Measurements from ENCODE around the gene RAB3B. TPM values are rescaled to one million over a fixed set of nuclear protein-coding genes. Genes with fewer than 3 reads are reported as not detected.

RAB3B gene
- total and polyA plus RNA-seq, 9 of the 15 experiments (the other 6 are each of a cell fraction or from before 2014, with no cell fraction given): 0.07 to 0.47 (median 0.27) TPM

DNA sequence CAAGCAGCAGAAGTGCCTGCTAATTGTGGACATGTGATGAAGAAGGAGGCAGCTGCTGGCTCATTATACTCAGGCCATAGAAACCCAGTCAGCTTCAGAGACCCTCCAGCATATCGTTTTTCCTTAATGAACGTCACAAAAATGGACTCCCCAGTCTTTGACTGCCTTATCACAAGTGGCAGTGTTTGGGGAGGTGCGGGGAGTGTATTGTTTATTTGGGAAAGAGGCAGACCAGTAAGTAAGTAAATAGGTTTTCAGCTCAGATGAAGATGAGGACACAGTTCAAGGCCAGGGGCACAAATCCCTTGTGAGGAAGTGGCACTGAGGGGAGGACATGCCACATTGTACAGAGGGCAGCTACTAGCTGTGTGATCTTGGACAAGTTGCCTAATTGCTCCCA is 68.5 kb downstream of the RAB3B start:
- no peaks in the 10 kb centered on the region for H3K79me2 ChIP-seq (ENCODE audit: control insufficient read depth, insufficient read depth, low read length)
- POLR2A ChIA-PET: interaction anchor here (0.6 to 1.5 kb wide), 2 partner anchors 20 to 291 kb away, joined by 3 to 4 read pairs; no protein-coding TSS in a partner anchor
- intact Hi-C loops (cut with micrococcal nuclease) (no loop called here), in situ Hi-C loops (cut with MboI) (no loop called here)
- peaks cover 46 to 57% of the 10 kb centered on the region in 2 experiments for H3K27me3 ChIP-seq (ENCODE audit: control insufficient read depth in 2 of 2, insufficient read depth in 2 of 2, low read length in 2 of 2)
- H3K4me1 ChIP-seq (replicated peaks in 1 of 2; ENCODE audit: control insufficient read depth in 2 of 2, insufficient read depth in 2 of 2, low read length in 2 of 2): no peaks in the 10 kb centered on the region
- DNase-seq (ENCODE audit: extremely low read depth in 1 of 4, low spot score in 3 of 4): no peak
- H3K9ac ChIP-seq (ENCODE audit: insufficient read depth in 1 of 2, low read depth in 2 of 2, low read length in 2 of 2): no peak overlapping the region
- FAIRE-seq: no peak
- no peak overlapping the region for H3K4me3 ChIP-seq
- no peak for ATAC-seq
- no peak overlapping the region for H2AFZ ChIP-seq (ENCODE audit: low read depth, low read length)
- H4K20me1 ChIP-seq (replicated peaks; ENCODE audit: control insufficient read depth, insufficient read depth, low read length): peaks cover 5% of the 10 kb centered on the region; the same call in 1 of the 2 replicates
- 2% methylated on average over 3 of the region's 3 CpGs for WGBS (ENCODE audit: insufficient coverage, low coverage, missing lambda C conversion rate)
- no peaks in the 10 kb centered on the region for H3K9me3 ChIP-seq (replicated peaks; ENCODE audit: control insufficient read depth, insufficient read depth, low read depth, low read length)
- H3K9me1 ChIP-seq (ENCODE audit: control insufficient read depth, insufficient read depth, low read length): no peaks in the 10 kb centered on the region
- no peaks in the 10 kb centered on the region for H3K36me3 ChIP-seq (ENCODE audit: control insufficient read depth, insufficient read depth, low read length)
- CTCF ChIA-PET (ENCODE audit: low intra/inter-chr PET ratio): interaction anchor here (0.6 kb wide), 1 partner anchor 151 kb away, joined by 3 read pairs; no protein-coding TSS in a partner anchor
- H3K27ac ChIP-seq (ENCODE audit: extremely low read depth, low read depth, low read length): no peak overlapping the region
- TF ChIP-seq ZNF197 (CRISPR knock-in tag; IDR thresholded peaks at IDR 0.05; ENCODE audit: low read depth): no peak
- no peak for TF ChIP-seq MEF2D (tag; conservative IDR thresholded peaks at IDR 0.05; ENCODE audit: low read depth)
- no peak for TF ChIP-seq ZFX (CRISPR knock-in tag; IDR thresholded peaks at IDR 0.05)
- TF ChIP-seq POLR2A (conservative IDR thresholded peaks at IDR 0.05): no peak
- no peak for TF ChIP-seq PTRF (tag; IDR thresholded peaks at IDR 0.05)
- TF ChIP-seq, protein P1, sequence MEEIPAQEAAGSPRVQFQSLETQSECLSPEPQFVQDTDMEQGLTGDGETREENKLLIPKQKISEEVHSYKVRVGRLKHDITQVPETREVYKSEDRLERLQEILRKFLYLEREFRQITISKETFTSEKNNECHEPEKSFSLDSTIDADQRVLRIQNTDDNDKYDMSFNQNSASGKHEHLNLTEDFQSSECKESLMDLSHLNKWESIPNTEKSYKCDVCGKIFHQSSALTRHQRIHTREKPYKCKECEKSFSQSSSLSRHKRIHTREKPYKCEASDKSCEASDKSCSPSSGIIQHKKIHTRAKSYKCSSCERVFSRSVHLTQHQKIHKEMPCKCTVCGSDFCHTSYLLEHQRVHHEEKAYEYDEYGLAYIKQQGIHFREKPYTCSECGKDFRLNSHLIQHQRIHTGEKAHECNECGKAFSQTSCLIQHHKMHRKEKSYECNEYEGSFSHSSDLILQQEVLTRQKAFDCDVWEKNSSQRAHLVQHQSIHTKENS (CRISPR knock-in tag; IDR thresholded peaks at IDR 0.05): no peak
- TF ChIP-seq FOSL1 (tag; conservative IDR thresholded peaks at IDR 0.05): no peak
- no peak for TF ChIP-seq RBBP5 (IDR thresholded peaks at IDR 0.05; ENCODE audit: borderline replicate concordance, insufficient read depth, low read length, poor library complexity, severe bottlenecking)
- TF ChIP-seq ZC3H8 (IDR thresholded peaks at IDR 0.05): no peak
- TF ChIP-seq ZNF253 (CRISPR knock-in tag; conservative IDR thresholded peaks at IDR 0.05): no peak
- TF ChIP-seq PYGO2 (tag; IDR thresholded peaks at IDR 0.05): no peak
- TF ChIP-seq, protein P2, sequence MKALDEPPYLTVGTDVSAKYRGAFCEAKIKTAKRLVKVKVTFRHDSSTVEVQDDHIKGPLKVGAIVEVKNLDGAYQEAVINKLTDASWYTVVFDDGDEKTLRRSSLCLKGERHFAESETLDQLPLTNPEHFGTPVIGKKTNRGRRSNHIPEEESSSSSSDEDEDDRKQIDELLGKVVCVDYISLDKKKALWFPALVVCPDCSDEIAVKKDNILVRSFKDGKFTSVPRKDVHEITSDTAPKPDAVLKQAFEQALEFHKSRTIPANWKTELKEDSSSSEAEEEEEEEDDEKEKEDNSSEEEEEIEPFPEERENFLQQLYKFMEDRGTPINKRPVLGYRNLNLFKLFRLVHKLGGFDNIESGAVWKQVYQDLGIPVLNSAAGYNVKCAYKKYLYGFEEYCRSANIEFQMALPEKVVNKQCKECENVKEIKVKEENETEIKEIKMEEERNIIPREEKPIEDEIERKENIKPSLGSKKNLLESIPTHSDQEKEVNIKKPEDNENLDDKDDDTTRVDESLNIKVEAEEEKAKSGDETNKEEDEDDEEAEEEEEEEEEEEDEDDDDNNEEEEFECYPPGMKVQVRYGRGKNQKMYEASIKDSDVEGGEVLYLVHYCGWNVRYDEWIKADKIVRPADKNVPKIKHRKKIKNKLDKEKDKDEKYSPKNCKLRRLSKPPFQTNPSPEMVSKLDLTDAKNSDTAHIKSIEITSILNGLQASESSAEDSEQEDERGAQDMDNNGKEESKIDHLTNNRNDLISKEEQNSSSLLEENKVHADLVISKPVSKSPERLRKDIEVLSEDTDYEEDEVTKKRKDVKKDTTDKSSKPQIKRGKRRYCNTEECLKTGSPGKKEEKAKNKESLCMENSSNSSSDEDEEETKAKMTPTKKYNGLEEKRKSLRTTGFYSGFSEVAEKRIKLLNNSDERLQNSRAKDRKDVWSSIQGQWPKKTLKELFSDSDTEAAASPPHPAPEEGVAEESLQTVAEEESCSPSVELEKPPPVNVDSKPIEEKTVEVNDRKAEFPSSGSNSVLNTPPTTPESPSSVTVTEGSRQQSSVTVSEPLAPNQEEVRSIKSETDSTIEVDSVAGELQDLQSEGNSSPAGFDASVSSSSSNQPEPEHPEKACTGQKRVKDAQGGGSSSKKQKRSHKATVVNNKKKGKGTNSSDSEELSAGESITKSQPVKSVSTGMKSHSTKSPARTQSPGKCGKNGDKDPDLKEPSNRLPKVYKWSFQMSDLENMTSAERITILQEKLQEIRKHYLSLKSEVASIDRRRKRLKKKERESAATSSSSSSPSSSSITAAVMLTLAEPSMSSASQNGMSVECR (CRISPR knock-in tag; IDR thresholded peaks at IDR 0.05): no peak
- no TSS peak for BruUV-seq (replicated peaks)
- no peak overlapping the region for H3K4me2 ChIP-seq (ENCODE audit: insufficient read depth, low read length)
